Measurements from ENCODE around the gene FRMPD4. TPM values are rescaled to one million over a fixed set of nuclear protein-coding genes. Genes with fewer than 3 reads are reported as not detected.

Gene FRMPD4
- total RNA-seq, 1 experiment from 2014 or later, result 0.24 TPM

- Mint-ChIP-seq H3K9me3 (peaks cover 49 to 56% of the 10 kb centered on the region in 2 experiments), H3K36me3 (ENCODE audit: insufficient read depth in 1 of 3, low read depth in 3 of 3) (peaks cover 0 to 6% (median 0%) of the 10 kb centered on the region in 3 experiments; a peak in 2 of 7 replicates), H3K27me3 (ENCODE audit: low read depth) (no peaks in the 10 kb centered on the region; the same call in 1 of the 2 replicates), H3K4me3 (no peak overlapping the region), H3K27ac (no peak overlapping the region), H3K4me1 (no peaks in the 10 kb centered on the region)
- Histone ChIP-seq H3K27me3 (ENCODE audit: insufficient read depth, low read length) (no peaks in the 10 kb centered on the region), H3K14ac (ENCODE audit: insufficient read depth, low read length) (no peak overlapping the region), H4K91ac (ENCODE audit: insufficient read length, low read depth, low read length) (no peak overlapping the region), H2AFZ (ENCODE audit: low read length) (no peak overlapping the region), H3K23me2 (ENCODE audit: insufficient read length, low read depth, low read length, poor library complexity, severe bottlenecking) (no peaks in the 10 kb centered on the region), H3K4ac (ENCODE audit: low read depth, low read length) (no peak overlapping the region), H2BK15ac (ENCODE audit: low read depth, low read length) (no peak overlapping the region), H4K5ac (ENCODE audit: insufficient read length, low read depth, low read length) (no peak overlapping the region), H3K4me2 (ENCODE audit: insufficient read depth, insufficient read length, low read length) (no peak overlapping the region), H3K4me1 (ENCODE audit: insufficient read depth, low read length) (no peaks in the 10 kb centered on the region), H2BK12ac (ENCODE audit: insufficient read length, low read depth, low read length) (no peak overlapping the region), H3K23ac (ENCODE audit: insufficient read length, low read depth, low read length) (no peak overlapping the region), H2BK20ac (ENCODE audit: low read depth, low read length, poor library complexity, severe bottlenecking) (no peak overlapping the region), H3K9ac (ENCODE audit: extremely low read depth, insufficient read length, low read length) (no peak overlapping the region), H2AK5ac (ENCODE audit: insufficient read length, low read length) (no peak overlapping the region), H2BK120ac (ENCODE audit: low read depth, low read length, poor library complexity, severe bottlenecking) (no peak overlapping the region), H3K27ac (ENCODE audit: insufficient read length, low read depth, low read length) (no peak overlapping the region), H3K18ac (ENCODE audit: insufficient read length, low read depth, low read length) (no peak overlapping the region), H3K56ac (ENCODE audit: insufficient read length, low read depth, low read length) (no peak overlapping the region), H3K9me3 (ENCODE audit: control insufficient read depth, low read depth, low read length) (peaks cover 12% of the 10 kb centered on the region), H3T11ph (ENCODE audit: low read length) (no peak overlapping the region), H2BK5ac (ENCODE audit: insufficient read length, low read length) (no peak overlapping the region), H4K20me1 (ENCODE audit: control insufficient read depth, insufficient read depth, insufficient read length) (no peaks in the 10 kb centered on the region), H3K79me2 (ENCODE audit: insufficient read depth, low read length) (no peaks in the 10 kb centered on the region), H3K79me1 (ENCODE audit: insufficient read depth, low read depth, low read length, poor library complexity, severe bottlenecking) (no peaks in the 10 kb centered on the region), H4K8ac (replicated peaks; ENCODE audit: insufficient read length, low read depth, low read length) (no peak overlapping the region)
- no peak for DNase-seq
- WGBS (ENCODE audit: extremely low coverage, insufficient read length, low lambda C conversion rate), result no CpG with 5 or more reads among the region's 3 CpGs
- TF ChIP-seq, protein P1, sequence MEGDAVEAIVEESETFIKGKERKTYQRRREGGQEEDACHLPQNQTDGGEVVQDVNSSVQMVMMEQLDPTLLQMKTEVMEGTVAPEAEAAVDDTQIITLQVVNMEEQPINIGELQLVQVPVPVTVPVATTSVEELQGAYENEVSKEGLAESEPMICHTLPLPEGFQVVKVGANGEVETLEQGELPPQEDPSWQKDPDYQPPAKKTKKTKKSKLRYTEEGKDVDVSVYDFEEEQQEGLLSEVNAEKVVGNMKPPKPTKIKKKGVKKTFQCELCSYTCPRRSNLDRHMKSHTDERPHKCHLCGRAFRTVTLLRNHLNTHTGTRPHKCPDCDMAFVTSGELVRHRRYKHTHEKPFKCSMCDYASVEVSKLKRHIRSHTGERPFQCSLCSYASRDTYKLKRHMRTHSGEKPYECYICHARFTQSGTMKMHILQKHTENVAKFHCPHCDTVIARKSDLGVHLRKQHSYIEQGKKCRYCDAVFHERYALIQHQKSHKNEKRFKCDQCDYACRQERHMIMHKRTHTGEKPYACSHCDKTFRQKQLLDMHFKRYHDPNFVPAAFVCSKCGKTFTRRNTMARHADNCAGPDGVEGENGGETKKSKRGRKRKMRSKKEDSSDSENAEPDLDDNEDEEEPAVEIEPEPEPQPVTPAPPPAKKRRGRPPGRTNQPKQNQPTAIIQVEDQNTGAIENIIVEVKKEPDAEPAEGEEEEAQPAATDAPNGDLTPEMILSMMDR (conservative IDR thresholded peaks at IDR 0.05), result no peak
Measured at GRCh38 chrX:12403474-12404082, 265.3 kb downstream of the FRMPD4 start.

All from H9 (cell line).